BLaER1 (cell line): ENCODE measurements around the gene RASSF3.

Experiments used
- H3K27ac ChIP-seq: shearing (Covaris generic); formaldehyde crosslinking; 2 replicates; pipeline ENCODE4 v1.8.1; 2022
- H3K27me3 ChIP-seq: shearing (Covaris generic); formaldehyde crosslinking; 2 replicates; pipeline ENCODE4 v1.8.1; 2022
- H3K36me3 ChIP-seq: shearing (Covaris generic); formaldehyde crosslinking; 2 replicates; pipeline ENCODE4 v1.8.1; 2022
- H3K4me1 ChIP-seq: shearing (Covaris generic); formaldehyde crosslinking; 2 replicates; pipeline ENCODE4 v1.8.1; 2022
- H3K4me2 ChIP-seq: shearing (Covaris generic); formaldehyde crosslinking; 2 replicates; pipeline ENCODE4 v1.8.1; 2022
- H3K4me3 ChIP-seq: shearing (Covaris generic); formaldehyde crosslinking; 2 replicates; pipeline ENCODE4 v1.8.1; 2022
- H3K9ac ChIP-seq: shearing (Covaris generic); formaldehyde crosslinking; 2 replicates; pipeline ENCODE4 v1.8.1; 2022
- H3K9me3 ChIP-seq: shearing (Covaris generic); formaldehyde crosslinking; 2 replicates; pipeline ENCODE4 v1.8.1; 2022
- H4K20me1 ChIP-seq: shearing (Covaris generic); formaldehyde crosslinking; 2 replicates; pipeline ENCODE4 v1.8.1; 2022
- Cebpa-rat ChIP-seq: shearing (Covaris generic); IDR thresholded peaks from 2 replicates; pipeline ENCODE4 v1.8.1; 2022

Gene RASSF3

GRCh38 chr12:64714551-64714968 lies 104.3 kb downstream of the RASSF3 start:
- H3K36me3 ChIP-seq: peaks cover 69% of the 10 kb centered on the region
- no peak overlapping the region for H3K27ac ChIP-seq

DNA sequence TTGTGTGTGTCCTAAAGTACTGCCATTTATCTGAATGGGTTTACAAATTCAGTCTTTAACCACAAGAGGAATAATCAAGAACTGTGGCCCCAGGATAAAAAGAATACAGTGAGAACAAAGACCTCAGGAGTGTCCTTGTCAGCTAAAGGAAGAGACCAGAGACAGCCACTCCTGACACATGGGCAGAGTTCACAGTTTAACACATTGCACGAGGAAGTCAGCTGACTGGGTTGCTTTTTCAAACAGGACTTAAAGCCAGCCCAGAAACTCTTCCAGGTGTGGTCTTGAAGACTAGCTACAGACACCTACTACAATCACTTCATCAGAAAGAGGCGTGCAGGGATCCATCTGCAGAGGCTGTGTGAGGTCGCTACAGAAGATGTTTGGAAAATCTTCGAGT lies 106.1 kb downstream of the RASSF3 start:
- Histone ChIP-seq H3K4me3 (no peak overlapping the region), H3K36me3 (peaks cover 81% of the 10 kb centered on the region), H3K9me3 (no peaks in the 10 kb centered on the region), H3K27ac (no peak overlapping the region), H4K20me1 (no peaks in the 10 kb centered on the region), H3K4me2 (no peak overlapping the region), H3K4me1 (peaks cover 10% of the 10 kb centered on the region), H3K9ac (no peak overlapping the region), H3K27me3 (no peaks in the 10 kb centered on the region)
- TF ChIP-seq Cebpa-rat: no peak

More at GRCh38 chr12:64714551-64714968, 104.3 kb downstream of the RASSF3 start:
- Histone ChIP-seq H3K4me3 (no peak overlapping the region), H3K4me1 (peaks cover 10% of the 10 kb centered on the region), H3K9ac (no peak overlapping the region), H4K20me1 (no peaks in the 10 kb centered on the region), H3K9me3 (no peaks in the 10 kb centered on the region), H3K4me2 (peak overlapping the region; percentile 7), H3K27me3 (no peaks in the 10 kb centered on the region)
- no peak for TF ChIP-seq Cebpa-rat

DNA sequence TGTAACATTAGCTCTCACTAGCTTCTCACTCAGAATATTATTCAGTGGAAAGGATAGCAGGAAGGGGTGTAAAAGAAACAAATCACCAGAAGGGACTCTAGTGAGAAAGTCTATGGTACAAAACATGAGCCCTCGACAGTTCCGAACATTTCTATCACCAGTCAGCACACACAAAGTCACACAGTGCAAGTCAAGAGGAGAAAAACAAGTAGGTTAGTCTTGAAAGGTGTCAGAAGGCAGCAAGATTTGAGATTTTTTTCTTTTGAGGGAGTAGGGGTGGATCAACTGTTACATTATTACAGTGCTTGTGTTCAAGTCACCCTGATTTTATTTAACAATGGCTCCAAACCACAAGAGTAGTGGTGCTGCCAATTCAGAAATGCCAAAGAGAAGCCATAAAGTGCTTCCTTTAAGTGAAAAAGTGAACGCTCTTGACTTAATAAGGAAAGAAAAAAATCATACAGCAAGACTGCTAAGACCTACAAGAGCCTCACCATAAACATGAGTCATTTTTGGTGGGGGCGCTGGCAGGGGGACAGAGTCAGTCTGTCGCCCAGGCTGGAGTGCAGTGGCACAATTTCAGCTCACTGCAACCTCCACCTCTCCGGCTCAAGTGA lies 106.7 kb downstream of the RASSF3 start:
- Histone ChIP-seq H3K9ac (no peak overlapping the region), H3K4me1 (peaks cover 10% of the 10 kb centered on the region), H4K20me1 (no peaks in the 10 kb centered on the region), H3K36me3 (peaks cover 87% of the 10 kb centered on the region), H3K27ac (no peak overlapping the region), H3K4me3 (no peak overlapping the region), H3K4me2 (no peak overlapping the region), H3K9me3 (no peaks in the 10 kb centered on the region), H3K27me3 (no peaks in the 10 kb centered on the region)
- no peak for TF ChIP-seq Cebpa-rat

DNA sequence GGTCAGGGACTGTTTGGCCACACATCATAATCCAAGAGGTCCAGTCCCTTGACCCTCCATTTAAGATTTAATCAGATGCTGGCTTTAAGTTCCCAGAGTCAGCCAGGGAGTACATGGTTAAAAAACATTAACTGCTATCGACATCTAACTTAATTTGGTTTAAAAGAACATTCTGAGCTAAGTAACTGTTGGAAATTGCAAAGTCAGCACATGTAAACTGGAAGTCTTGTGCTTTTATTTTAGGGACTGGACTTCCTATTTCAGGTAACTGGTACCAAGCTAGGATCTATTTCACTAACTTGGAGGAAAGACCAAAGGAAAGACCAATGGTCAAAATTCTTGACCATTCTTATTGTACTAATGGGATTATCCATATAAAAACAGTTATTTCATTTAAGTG lies 108.4 kb downstream of the RASSF3 start:
- Histone ChIP-seq H3K4me3 (no peak overlapping the region), H3K4me1 (peaks cover 10% of the 10 kb centered on the region), H3K36me3 (peaks cover 95% of the 10 kb centered on the region), H3K9ac (no peak overlapping the region), H3K27me3 (no peaks in the 10 kb centered on the region), H3K4me2 (no peak overlapping the region), H3K9me3 (no peaks in the 10 kb centered on the region), H3K27ac (no peak overlapping the region), H4K20me1 (no peaks in the 10 kb centered on the region)
- no peak for TF ChIP-seq Cebpa-rat

GRCh38 chr12:64720884-64721283 lies 110.6 kb downstream of the RASSF3 start:
- H3K36me3 ChIP-seq: peaks cover 91% of the 10 kb centered on the region

GRCh38 chr12:64722835-64723234 lies 112.5 kb downstream of the RASSF3 start:
- H3K27me3 ChIP-seq: no peaks in the 10 kb centered on the region
- H4K20me1 ChIP-seq: no peaks in the 10 kb centered on the region
- H3K4me1 ChIP-seq: no peaks in the 10 kb centered on the region
- H3K9ac ChIP-seq: no peak overlapping the region
- H3K36me3 ChIP-seq: peaks cover 83% of the 10 kb centered on the region
- H3K27ac ChIP-seq: no peak overlapping the region
- no peak overlapping the region for H3K4me3 ChIP-seq
- TF ChIP-seq Cebpa-rat: no peak
- H3K9me3 ChIP-seq: no peaks in the 10 kb centered on the region
- no peak overlapping the region for H3K4me2 ChIP-seq

More at GRCh38 chr12:64720884-64721283, 110.6 kb downstream of the RASSF3 start:
- no peak overlapping the region for H3K4me2 ChIP-seq
- H3K9ac ChIP-seq: no peak overlapping the region
- no peaks in the 10 kb centered on the region for H4K20me1 ChIP-seq
- no peaks in the 10 kb centered on the region for H3K27me3 ChIP-seq
- no peak overlapping the region for H3K4me3 ChIP-seq
- H3K9me3 ChIP-seq: no peaks in the 10 kb centered on the region
- TF ChIP-seq Cebpa-rat: no peak
- no peak overlapping the region for H3K27ac ChIP-seq
- no peaks in the 10 kb centered on the region for H3K4me1 ChIP-seq

DNA sequence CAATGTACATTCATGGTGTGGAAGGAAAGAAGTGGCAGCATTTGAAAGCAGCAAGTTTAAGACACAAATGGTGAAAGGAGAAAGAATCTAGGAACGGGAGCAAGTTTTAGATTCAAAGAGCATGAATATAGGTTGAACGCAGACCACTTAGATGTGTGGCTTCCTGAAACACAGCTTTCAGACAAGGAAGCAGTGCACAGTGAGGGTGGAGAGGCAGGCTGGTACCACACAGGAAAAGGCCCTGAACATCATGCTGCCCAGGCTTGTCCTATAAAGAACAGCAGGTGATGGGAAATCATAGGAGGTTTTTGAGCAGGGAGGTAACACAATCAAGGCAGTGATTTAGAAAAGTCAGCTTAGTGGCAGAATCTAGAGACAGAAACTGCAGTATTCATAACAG lies 113.3 kb downstream of the RASSF3 start:
- TF ChIP-seq Cebpa-rat: no peak
- H4K20me1 ChIP-seq: no peaks in the 10 kb centered on the region
- H3K4me1 ChIP-seq: no peaks in the 10 kb centered on the region
- H3K4me2 ChIP-seq: no peak overlapping the region
- no peaks in the 10 kb centered on the region for H3K27me3 ChIP-seq
- no peaks in the 10 kb centered on the region for H3K9me3 ChIP-seq
- H3K9ac ChIP-seq: no peak overlapping the region
- no peak overlapping the region for H3K4me3 ChIP-seq
- no peak overlapping the region for H3K27ac ChIP-seq
- H3K36me3 ChIP-seq: peaks cover 83% of the 10 kb centered on the region

GRCh38 chr12:64724201-64724745 lies 114.0 kb downstream of the RASSF3 start:
- Histone ChIP-seq H4K20me1 (no peaks in the 10 kb centered on the region), H3K27me3 (no peaks in the 10 kb centered on the region), H3K4me2 (no peak overlapping the region), H3K9me3 (no peaks in the 10 kb centered on the region), H3K27ac (no peak overlapping the region), H3K4me3 (no peak overlapping the region), H3K36me3 (peaks cover 85% of the 10 kb centered on the region), H3K4me1 (no peaks in the 10 kb centered on the region), H3K9ac (no peak overlapping the region)
- TF ChIP-seq Cebpa-rat: no peak

GRCh38 chr12:64729909-64730587 lies 119.8 kb downstream of the RASSF3 start:
- no peak overlapping the region for H3K27ac ChIP-seq
- no peaks in the 10 kb centered on the region for H3K27me3 ChIP-seq
- no peak overlapping the region for H3K9ac ChIP-seq
- H3K9me3 ChIP-seq: no peaks in the 10 kb centered on the region
- H3K4me3 ChIP-seq: no peak overlapping the region
- no peaks in the 10 kb centered on the region for H4K20me1 ChIP-seq
- TF ChIP-seq Cebpa-rat: no peak
- peaks cover 55% of the 10 kb centered on the region for H3K36me3 ChIP-seq
- peaks cover 20% of the 10 kb centered on the region for H3K4me1 ChIP-seq
- peak overlapping the region; percentile 9; the same call in 1 of the 2 replicates for H3K4me2 ChIP-seq

- peak overlapping the region; percentile 9; the same call in 1 of the 2 replicates for H3K4me2 ChIP-seq
- H3K27ac ChIP-seq: no peak overlapping the region
- no peaks in the 10 kb centered on the region for H4K20me1 ChIP-seq
- H3K27me3 ChIP-seq: no peaks in the 10 kb centered on the region
- no peak overlapping the region for H3K4me3 ChIP-seq
- no peaks in the 10 kb centered on the region for H3K9me3 ChIP-seq
- H3K9ac ChIP-seq: no peak overlapping the region
- H3K36me3 ChIP-seq: peaks cover 56% of the 10 kb centered on the region
- H3K4me1 ChIP-seq: peaks cover 20% of the 10 kb centered on the region
- no peak for TF ChIP-seq Cebpa-rat
Observed at GRCh38 chr12:64730588-64730969, 120.3 kb downstream of the RASSF3 start.
